Right lobe of liver (tissue), 6 donors: ENCODE measurements around the gene CTSV. TPM values are rescaled to one million over a fixed set of nuclear protein-coding genes. Genes with fewer than 3 reads are reported as not detected.
"Not testable (repeated sequence)": the region's sequence is repeated elsewhere in the genome, so short reads cannot be mapped to it uniquely, and the experiment has no call there.

ENCODE experiments used
- ATAC-seq, 4 donors: fragments of 200-7000 bp; cut with Tn5 transposase; one replicate each; pipeline ENCODE4 v1.9.1; 2020; ENCODE audit warnings: mild to moderate bottlenecking in 4 of 4, moderate library complexity in 4 of 4
- DNase-seq, 3 donors: peaks; one replicate each; pipeline ENCODE4 v3.0.0-alpha.2; 2020
- H3K27ac ChIP-seq, 3 donors: fragments of 200-600 bp; one replicate each; pipeline ENCODE4 v1.8.0; 2022
- H3K27me3 ChIP-seq, 2 donors: fragments of 200-600 bp; one replicate each; pipeline ENCODE4 v1.8.0; 2022
- H3K36me3 ChIP-seq, 4 donors: fragments of 200-600 bp; sonication (generic) in 1 of 4; one replicate each; pipeline versions ENCODE4 v1.5.1 to v1.8.0; 2017 to 2022; ENCODE audit warnings: control low read depth in 1 of 4
- H3K4me1 ChIP-seq, 4 donors: fragments of 200-600 bp; sonication (generic) in 1 of 4; one replicate each; pipeline versions ENCODE4 v1.5.1 to v1.8.0; 2017 to 2022; ENCODE audit warnings: control low read depth in 1 of 4
- H3K4me3 ChIP-seq, 3 donors: fragments of 200-600 bp; one replicate each; pipeline ENCODE4 v1.8.0; 2022
- H3K9me3 ChIP-seq, 4 donors: fragments of 200-600 bp; sonication (generic) in 1 of 4; one replicate each; pipeline versions ENCODE4 v1.5.1 to v1.8.0; 2017 to 2022; ENCODE audit warnings: control low read depth in 1 of 4
- WGBS: methylation state at CpG from one replicate; pipeline ENCODE4 v1.1.6; 2018; ENCODE audit warnings: low coverage, low lambda C conversion rate; ENCODE audit not compliant: insufficient coverage; ENCODE audit errors: missing lambda C conversion rate; 5-methylcytosine and 5-hydroxymethylcytosine counted together
- intact Hi-C, 2 donors: fragments of 100-400 bp; cut with DNase I; formaldehyde crosslinking; loops; one replicate each; pipeline versions ENCODE4 v1.11.2 to v1.14.1; 2022
- total RNA-seq, 6 experiments: library from RNA; depleted of rRNA in 2 of 6; stranded (reverse); fragments of >200 nt in 2 of 6; fragmentation: NEBNext Ultra II Directional in 3 of 6; extraction: Animal tissue kit (Norgen Biotek cat#: 25700) in 3 of 6; gene quantifications; one replicate each; pipeline versions ENCODE4 v1.1.0 to v1.2.4, GENCODE V29; 2016 to 2023
- donor health status: DM: no; HTN: yes; CAD: no.
- donor health status: DM: no; HTN: no; CAD: no.
- donor health status: DM: no; HTN: no; CAD: no.
- donor health status: DM: no; HTN: yes; CAD: no.
- donor health status: DM: no; HTN: yes; CAD: no.

Gene CTSV
- total RNA-seq, 6 experiments from 2014 or later = 0.12 to 0.43 TPM; not detected in 4

- intact Hi-C loops, H3K27me3 ChIP-seq, H3K4me3 ChIP-seq, ATAC-seq, H3K9me3 ChIP-seq, H3K27ac ChIP-seq, H3K36me3 ChIP-seq, DNase-seq: not testable (repeated sequence)
- peaks cover 0 to 16% (median 5%) of the 10 kb centered on the region in 4 donors for H3K4me1 ChIP-seq
- WGBS = 50% methylated on average over 1 of the region's 2 CpGs
Measured at GRCh38 chr9:96992303-96992702, 46.6 kb downstream of the CTSV start.

GRCh38 chr9:96989747-96990318, 49.1 kb downstream of the CTSV start:
- H3K4me3 ChIP-seq, H3K27me3 ChIP-seq, DNase-seq, H3K27ac ChIP-seq, H3K36me3 ChIP-seq, H3K9me3 ChIP-seq, intact Hi-C loops: not testable (repeated sequence)
- peak in 2 of 4 donors; percentile 61 to 68 for ATAC-seq
- WGBS = 17% methylated on average over 1 of the region's 1 CpG
- H3K4me1 ChIP-seq = peaks cover 0 to 14% (median 5%) of the 10 kb centered on the region in 4 donors

GRCh38 chr9:96984887-96985286, 54.1 kb downstream of the CTSV start:
- DNase-seq, intact Hi-C loops, H3K9me3 ChIP-seq, H3K36me3 ChIP-seq, H3K4me3 ChIP-seq, H3K27ac ChIP-seq, H3K27me3 ChIP-seq, H3K4me1 ChIP-seq: not testable (repeated sequence)
- ATAC-seq = peak; percentile 25 to 83 (median 61)
- WGBS = 100% methylated on average over 2 of the region's 2 CpGs

- ATAC-seq, H3K4me3 ChIP-seq, DNase-seq, H3K4me1 ChIP-seq, intact Hi-C loops, H3K36me3 ChIP-seq, H3K27ac ChIP-seq, H3K27me3 ChIP-seq, H3K9me3 ChIP-seq: not testable (repeated sequence)
- WGBS = 87% methylated on average over 3 of the region's 3 CpGs
Measured at GRCh38 chr9:96984139-96984538, 54.8 kb downstream of the CTSV start.

GRCh38 chr9:96983496-96984122, 55.3 kb downstream of the CTSV start:
- H3K4me3 ChIP-seq, H3K4me1 ChIP-seq, H3K27me3 ChIP-seq, ATAC-seq, H3K9me3 ChIP-seq, H3K27ac ChIP-seq, intact Hi-C loops, H3K36me3 ChIP-seq, DNase-seq: not testable (repeated sequence)
- 94% methylated on average over 7 of the region's 7 CpGs for WGBS

Other genes starting within 250 kb of the CTSV start
- 1 to 10 TPM; 2.1 to 3.7 (median 3.0) TPM for gene ZNF782, start 184.6 kb downstream of the CTSV start, total RNA-seq
- under 1 TPM in 1 of 6 experiments, not detected in 5; 0.11 TPM for gene NUTM2G, start 110.3 kb downstream of the CTSV start, total RNA-seq